Loucy (cell line): ENCODE results near the gene PRF1.

ENCODE experiments used
- H2AFZ ChIP-seq: fragments of 200-600 bp; sonication (generic); 2 replicates; pipeline ENCODE4 v1.6.0; 2016; ENCODE audit warnings: antibody characterized with exemption, mild to moderate bottlenecking, low read length, moderate library complexity
- H3F3A ChIP-seq: fragments of 200-600 bp; 2 replicates; pipeline ENCODE4 v1.6.0; 2016; ENCODE audit warnings: antibody characterized with exemption, low read depth, mild to moderate bottlenecking
- H3K27me3 ChIP-seq: fragments of 200-600 bp; sonication (generic); 2 replicates; pipeline ENCODE4 v1.6.1; 2014; ENCODE audit warnings: low read length, mild to moderate bottlenecking; ENCODE audit not compliant: insufficient read depth, poor library complexity, severe bottlenecking
- H3K36me3 ChIP-seq: fragments of 200-600 bp; sonication (generic); 2 replicates; pipeline ENCODE4 v1.6.1; 2016; ENCODE audit warnings: low read length; ENCODE audit not compliant: insufficient read depth
- H3K4me1 ChIP-seq: fragments of 200-600 bp; sonication (generic); 2 replicates; pipeline ENCODE4 v1.5.1; 2014; ENCODE audit warnings: low read length, mild to moderate bottlenecking; ENCODE audit not compliant: insufficient read depth, poor library complexity, severe bottlenecking
- H3K4me2 ChIP-seq: fragments of 200-600 bp; sonication (generic); 2 replicates; pipeline ENCODE4 v1.6.0; 2014; ENCODE audit warnings: antibody characterized with exemption, low read length, low read depth, mild to moderate bottlenecking; ENCODE audit not compliant: poor library complexity, severe bottlenecking
- H3K4me3 ChIP-seq: fragments of 200-600 bp; sonication (generic); 2 replicates; pipeline ENCODE4 v1.5.1; 2014; ENCODE audit warnings: low read length, mild to moderate bottlenecking, mixed read lengths; ENCODE audit not compliant: poor library complexity, severe bottlenecking
- H3K79me2 ChIP-seq: fragments of 200-600 bp; sonication (generic); 2 replicates; pipeline ENCODE4 v1.6.1; 2014; ENCODE audit warnings: low read length; ENCODE audit not compliant: insufficient read depth
- H3K9ac ChIP-seq: fragments of 200-600 bp; sonication (generic); 2 replicates; pipeline ENCODE4 v1.6.0; 2014; ENCODE audit warnings: mild to moderate bottlenecking, low read depth, low read length, moderate library complexity; ENCODE audit not compliant: poor library complexity, severe bottlenecking
- H3K9me2 ChIP-seq: fragments of 200-600 bp; sonication (generic); replicated peaks from 2 replicates; pipeline ENCODE4 v1.6.1; 2016; ENCODE audit warnings: low read depth, low read length, mixed read lengths
- H3K9me3 ChIP-seq: fragments of 200-600 bp; sonication (generic); 2 replicates; pipeline ENCODE4 v1.6.1; 2014; ENCODE audit warnings: mild to moderate bottlenecking, antibody characterized with exemption, low read length, low read depth; ENCODE audit not compliant: insufficient read depth
- H4K20me1 ChIP-seq: fragments of 200-600 bp; sonication (generic); 2 replicates; pipeline ENCODE4 v1.6.0; 2014; ENCODE audit warnings: antibody characterized with exemption, low read length, mild to moderate bottlenecking; ENCODE audit not compliant: insufficient read depth, poor library complexity, severe bottlenecking
- CTCF ChIP-seq: fragments of 200-600 bp; sonication (generic); conservative IDR thresholded peaks from 2 replicates; pipeline ENCODE4 v1.5.1; 2014; ENCODE audit warnings: mild to moderate bottlenecking, antibody characterized with exemption, low read length
- EZH2phosphoT487 ChIP-seq: fragments of 200-600 bp; IDR thresholded peaks from 2 replicates; pipeline ENCODE4 v1.6.1; 2018; ENCODE audit warnings: antibody characterized with exemption, mild to moderate bottlenecking, moderate library complexity, borderline replicate concordance

PRF1 gene

DNA sequence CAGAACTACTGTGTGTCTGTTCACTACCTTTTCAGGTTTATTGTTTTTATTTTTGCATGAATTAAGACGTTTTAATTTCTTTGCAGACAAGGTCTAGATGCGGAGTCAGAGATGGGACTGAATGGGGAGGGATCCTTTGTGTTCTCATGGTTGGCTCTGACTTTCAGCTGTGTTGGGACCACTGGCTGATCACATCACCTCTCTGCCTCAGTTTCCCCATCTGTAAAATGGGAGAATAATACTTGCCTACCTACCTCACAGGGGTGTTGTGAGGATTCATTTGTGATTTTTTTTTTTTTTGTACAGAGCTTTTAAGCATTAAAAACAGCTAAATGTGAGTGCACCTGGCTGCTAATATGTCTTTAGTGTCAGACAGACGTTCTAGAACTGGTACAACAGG lies 34.4 kb downstream of the PRF1 start:
- Histone ChIP-seq H3F3A (no peaks in the 10 kb centered on the region), H3K27me3 (no peaks in the 10 kb centered on the region), H3K9me3 (no peaks in the 10 kb centered on the region), H3K9me2 (no peaks in the 10 kb centered on the region), H3K4me1 (peaks cover 55% of the 10 kb centered on the region), H3K79me2 (no peaks in the 10 kb centered on the region), H3K4me2 (no peak overlapping the region), H2AFZ (no peak overlapping the region), H3K9ac (no peak overlapping the region), H3K36me3 (no peaks in the 10 kb centered on the region), H4K20me1 (no peaks in the 10 kb centered on the region), H3K4me3 (no peak overlapping the region)
- no peak for TF ChIP-seq EZH2phosphoT487
- TF ChIP-seq CTCF, result no peak

GRCh38 chr10:70567603-70568002 lies 34.9 kb downstream of the PRF1 start:
- TF ChIP-seq EZH2phosphoT487, result no peak
- TF ChIP-seq CTCF, result no peak
- Histone ChIP-seq H3K9ac (no peak overlapping the region), H3K36me3 (no peaks in the 10 kb centered on the region), H4K20me1 (no peaks in the 10 kb centered on the region), H3K4me1 (peaks cover 59% of the 10 kb centered on the region), H3K4me2 (no peak overlapping the region), H3K9me2 (no peaks in the 10 kb centered on the region), H2AFZ (no peak overlapping the region), H3F3A (no peaks in the 10 kb centered on the region), H3K27me3 (no peaks in the 10 kb centered on the region), H3K4me3 (no peak overlapping the region), H3K9me3 (no peaks in the 10 kb centered on the region), H3K79me2 (no peaks in the 10 kb centered on the region)

DNA sequence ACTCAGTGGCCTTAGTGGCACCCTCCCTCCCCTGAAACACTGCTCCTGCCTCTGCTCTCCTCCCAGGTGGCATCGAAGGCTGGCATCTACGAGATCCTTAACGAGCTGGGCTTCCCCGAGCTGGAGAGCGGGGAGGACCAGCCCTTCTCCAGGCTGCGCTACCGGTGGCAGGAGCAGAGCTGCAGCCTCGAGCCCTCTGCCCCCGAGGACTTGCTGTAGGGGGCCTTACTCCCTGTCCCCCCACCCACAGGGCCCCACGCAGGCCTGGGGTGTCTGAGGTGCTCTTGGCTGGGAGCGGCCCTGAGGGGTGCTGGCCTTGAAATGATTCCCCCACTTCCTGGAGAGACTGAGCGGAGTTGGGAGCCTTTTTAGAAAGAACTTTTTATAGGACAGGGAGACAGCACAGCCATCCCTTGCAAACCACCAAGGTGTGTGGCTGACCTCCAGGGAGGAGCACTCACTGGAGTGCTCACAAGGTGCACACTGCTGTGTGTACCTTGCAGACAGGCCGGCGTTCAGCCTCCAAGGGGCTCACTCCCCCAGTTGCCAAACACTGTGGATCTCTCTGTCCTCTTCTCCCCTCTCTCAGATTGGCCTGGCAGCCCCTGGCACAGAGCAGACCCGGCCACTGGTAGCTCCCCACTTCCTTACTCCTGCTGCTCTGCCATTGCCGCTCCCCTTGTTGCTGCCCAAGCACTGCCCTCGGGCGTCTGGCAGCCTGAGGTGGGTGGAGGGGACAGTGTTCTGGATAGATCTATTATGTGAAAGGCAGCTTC lies 35.8 kb downstream of the PRF1 start:
- Histone ChIP-seq H3K27me3 (no peaks in the 10 kb centered on the region), H3K4me1 (peaks cover 61% of the 10 kb centered on the region), H3K4me2 (no peak overlapping the region), H3K79me2 (no peaks in the 10 kb centered on the region), H2AFZ (no peak overlapping the region), H3K9me2 (no peaks in the 10 kb centered on the region), H3K4me3 (no peak overlapping the region), H3F3A (no peaks in the 10 kb centered on the region), H3K9ac (no peak overlapping the region), H4K20me1 (no peaks in the 10 kb centered on the region), H3K9me3 (no peaks in the 10 kb centered on the region), H3K36me3 (no peaks in the 10 kb centered on the region)
- TF ChIP-seq CTCF (no peak), EZH2phosphoT487 (no peak)
